CD14-positive monocyte (primary cell): ENCODE data around the gene SAMD5. TPM values are rescaled to one million over a fixed set of nuclear protein-coding genes. Genes with fewer than 3 reads are reported as not detected.
A peak's percentile ranks its signal among the peaks of the same experiment; 100 is the strongest.

Source experiments
- DNase-seq, 3 donors: peaks; one replicate each; pipeline ENCODE4 v3.0.0-alpha.2; 2011 to 2022
- H2AFZ ChIP-seq: 2 replicates; pipeline ENCODE4 v1.6.0; 2012; ENCODE audit warnings: mild to moderate bottlenecking, low read depth, low read length, inconsistent platforms; ENCODE audit not compliant: insufficient read depth, poor library complexity, severe bottlenecking
- H3K27ac ChIP-seq, 2 donors: 1 replicate in 1 of 2; 2 replicates in 1 of 2; pipeline ENCODE4 v1.5.1; 2012 to 2013; ENCODE audit warnings: low read length in 2 of 2, control low read depth in 1 of 2, inconsistent platforms in 1 of 2, low read depth in 1 of 2, mild to moderate bottlenecking in 1 of 2
- H3K27me3 ChIP-seq, 2 donors: one replicate each; pipeline versions ENCODE4 v1.6.0 to v1.6.1; 2011 to 2013; ENCODE audit warnings: low read length in 2 of 2; ENCODE audit not compliant: control insufficient read depth in 2 of 2, insufficient read depth in 2 of 2
- H3K36me3 ChIP-seq, 2 donors: replicated peaks in 1 of 2; 1 replicate in 1 of 2; 2 replicates in 1 of 2; pipeline versions ENCODE4 v1.5.1 to v1.6.1; 2012 to 2013; ENCODE audit warnings: low read length in 2 of 2, control low read depth in 1 of 2, inconsistent platforms in 1 of 2, mild to moderate bottlenecking in 1 of 2; ENCODE audit not compliant: insufficient read depth in 2 of 2, control insufficient read depth in 1 of 2
- H3K4me1 ChIP-seq, 2 donors: 1 replicate in 1 of 2; 2 replicates in 1 of 2; pipeline versions ENCODE4 v1.5.1 to v1.6.1; 2012 to 2013; ENCODE audit warnings: low read length in 2 of 2, control low read depth in 1 of 2, inconsistent platforms in 1 of 2, mild to moderate bottlenecking in 1 of 2, moderate library complexity in 1 of 2; ENCODE audit not compliant: insufficient read depth in 2 of 2, control insufficient read depth in 1 of 2
- H3K4me2 ChIP-seq: replicated peaks from 2 replicates; pipeline ENCODE3; 2012; ENCODE audit warnings: low read length, moderate library complexity, mild to moderate bottlenecking; ENCODE audit not compliant: poor library complexity, severe bottlenecking; ENCODE audit errors: extremely low read depth
- H3K4me3 ChIP-seq, 3 experiments: fragments of 200-600 bp in 1 of 3; sonication (generic) in 1 of 3; replicated peaks in 1 of 3; 1 replicate in 2 of 3; 2 replicates in 1 of 3; pipeline ENCODE4 v1.5.1; 2011 to 2013; ENCODE audit warnings: low read length in 3 of 3, mild to moderate bottlenecking in 3 of 3, control low read depth in 2 of 3, low read depth in 2 of 3, inconsistent platforms in 1 of 3, moderate library complexity in 1 of 3
- H3K79me2 ChIP-seq: 2 replicates; pipeline ENCODE4 v1.6.0; 2012; ENCODE audit warnings: mild to moderate bottlenecking, control low read depth, inconsistent platforms, low read length, moderate library complexity; ENCODE audit not compliant: insufficient read depth
- H3K9ac ChIP-seq: 2 replicates; pipeline ENCODE4 v1.6.0; 2017; ENCODE audit warnings: low read length, mild to moderate bottlenecking; ENCODE audit not compliant: insufficient read depth, poor library complexity, severe bottlenecking
- H3K9me3 ChIP-seq, 2 donors: replicated peaks in 1 of 2; 1 replicate in 1 of 2; 2 replicates in 1 of 2; pipeline versions ENCODE4 v1.5.1 to v1.6.1; 2012 to 2013; ENCODE audit warnings: low read length in 2 of 2, control low read depth in 1 of 2; ENCODE audit not compliant: control insufficient read depth in 1 of 2, insufficient read depth in 1 of 2
- H4K20me1 ChIP-seq: 2 replicates; pipeline ENCODE4 v1.6.0; 2012; ENCODE audit warnings: mild to moderate bottlenecking, low read length, control low read depth, moderate library complexity; ENCODE audit not compliant: insufficient read depth
- H3K27ac Mint-ChIP-seq, 7 donors: one replicate each; pipeline ENCODE4 v1.8.0; 2020; ENCODE audit warnings: mild to moderate bottlenecking in 7 of 7, mixed read lengths in 7 of 7, moderate library complexity in 6 of 7, inconsistent platforms in 2 of 7
- H3K27me3 Mint-ChIP-seq, 3 donors: one replicate each; pipeline ENCODE4 v1.8.0; 2021 to 2022; ENCODE audit warnings: low read depth in 3 of 3, mild to moderate bottlenecking in 3 of 3, mixed read lengths in 3 of 3, moderate library complexity in 3 of 3, inconsistent platforms in 1 of 3
- H3K36me3 Mint-ChIP-seq, 2 donors: one replicate each; pipeline ENCODE4 v1.8.0; 2020; ENCODE audit warnings: mixed read lengths in 2 of 2, inconsistent platforms in 1 of 2, mild to moderate bottlenecking in 1 of 2
- H3K4me1 Mint-ChIP-seq: one replicate; pipeline ENCODE4 v1.8.0; 2020; ENCODE audit warnings: mild to moderate bottlenecking, mixed read lengths
- H3K4me3 Mint-ChIP-seq, 2 donors: one replicate each; pipeline ENCODE4 v1.8.0; 2020; ENCODE audit warnings: mild to moderate bottlenecking in 2 of 2, mixed read lengths in 2 of 2, moderate library complexity in 1 of 2
- H3K9me3 Mint-ChIP-seq, 7 donors: one replicate each; pipeline ENCODE4 v1.8.0; 2020 to 2022; ENCODE audit warnings: mixed read lengths in 7 of 7, mild to moderate bottlenecking in 6 of 7, moderate library complexity in 6 of 7, inconsistent platforms in 2 of 7
- WGBS: methylation state at CpG from one replicate; pipeline ENCODE4 v1.1.5; 2013; ENCODE audit warnings: missing lambda C conversion rate; ENCODE audit not compliant: insufficient coverage; 5-methylcytosine and 5-hydroxymethylcytosine counted together
- intact Hi-C, 2 donors: fragments of 100-400 bp; cut with micrococcal nuclease; formaldehyde crosslinking; loops; one replicate each; pipeline versions ENCODE4 v1.15.0 to v1.15.1; 2023
- polyA plus RNA-seq, 3 donors: library from polyadenylated mRNA; depleted of rRNA in 1 of 3; unstranded in 2 of 3; stranded (reverse) in 1 of 3; fragments of 300-500 nt in 2 of 3; fragments of >200 nt in 1 of 3; fragmentation: Illumina TruSeq in 2 of 3; gene quantifications; 1 replicate in 2 of 3; 2 replicates in 1 of 3; pipeline ENCODE4 v1.2.3, GENCODE V29; 2012 to 2021
- TF ChIP-seq, protein P1 (sequence below): fragments of 200-600 bp; IDR thresholded peaks from one replicate; pipeline ENCODE4 v1.8.0; 2022; ENCODE audit warnings: antibody characterized with exemption, mild to moderate bottlenecking

The SAMD5 gene
- polyA plus RNA-seq, 3 donors = not detected

- no peak for DNase-seq
- H3K9me3 Mint-ChIP-seq = peaks cover 0 to 6% (median 0%) of the 10 kb centered on the region in 7 donors
- H3K27me3 Mint-ChIP-seq = peaks cover 0 to 2% (median 0%) of the 10 kb centered on the region in 3 donors
- H3K4me1 Mint-ChIP-seq = peaks cover 1% of the 10 kb centered on the region
- no peaks in the 10 kb centered on the region for H3K79me2 ChIP-seq
- no peak overlapping the region for H3K27ac ChIP-seq
- peaks cover 0 to 4% of the 10 kb centered on the region in 2 donors for H3K4me1 ChIP-seq
- no peaks in the 10 kb centered on the region for H3K27me3 ChIP-seq
- peaks cover 0 to 3% of the 10 kb centered on the region in 2 donors for H3K9me3 ChIP-seq
- H3K36me3 Mint-ChIP-seq = no peaks in the 10 kb centered on the region
- H3K4me2 ChIP-seq = no peak overlapping the region
- no peak overlapping the region for H3K9ac ChIP-seq
- no CpG with 5 or more reads among the region's 6 CpGs for WGBS
- intact Hi-C loops = no loop called here
- no peaks in the 10 kb centered on the region for H3K36me3 ChIP-seq
- no peaks in the 10 kb centered on the region for H4K20me1 ChIP-seq
- peak overlapping the region in 1 of 7 donors; percentile 12 for H3K27ac Mint-ChIP-seq
- TF ChIP-seq, protein P1, sequence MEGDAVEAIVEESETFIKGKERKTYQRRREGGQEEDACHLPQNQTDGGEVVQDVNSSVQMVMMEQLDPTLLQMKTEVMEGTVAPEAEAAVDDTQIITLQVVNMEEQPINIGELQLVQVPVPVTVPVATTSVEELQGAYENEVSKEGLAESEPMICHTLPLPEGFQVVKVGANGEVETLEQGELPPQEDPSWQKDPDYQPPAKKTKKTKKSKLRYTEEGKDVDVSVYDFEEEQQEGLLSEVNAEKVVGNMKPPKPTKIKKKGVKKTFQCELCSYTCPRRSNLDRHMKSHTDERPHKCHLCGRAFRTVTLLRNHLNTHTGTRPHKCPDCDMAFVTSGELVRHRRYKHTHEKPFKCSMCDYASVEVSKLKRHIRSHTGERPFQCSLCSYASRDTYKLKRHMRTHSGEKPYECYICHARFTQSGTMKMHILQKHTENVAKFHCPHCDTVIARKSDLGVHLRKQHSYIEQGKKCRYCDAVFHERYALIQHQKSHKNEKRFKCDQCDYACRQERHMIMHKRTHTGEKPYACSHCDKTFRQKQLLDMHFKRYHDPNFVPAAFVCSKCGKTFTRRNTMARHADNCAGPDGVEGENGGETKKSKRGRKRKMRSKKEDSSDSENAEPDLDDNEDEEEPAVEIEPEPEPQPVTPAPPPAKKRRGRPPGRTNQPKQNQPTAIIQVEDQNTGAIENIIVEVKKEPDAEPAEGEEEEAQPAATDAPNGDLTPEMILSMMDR = no peak
- no peak overlapping the region for H3K4me3 ChIP-seq
- no peak overlapping the region for H3K4me3 Mint-ChIP-seq
- no peak overlapping the region for H2AFZ ChIP-seq
Observed at GRCh38 chr6:147615659-147616456, 107.4 kb downstream of the SAMD5 start.

DNA sequence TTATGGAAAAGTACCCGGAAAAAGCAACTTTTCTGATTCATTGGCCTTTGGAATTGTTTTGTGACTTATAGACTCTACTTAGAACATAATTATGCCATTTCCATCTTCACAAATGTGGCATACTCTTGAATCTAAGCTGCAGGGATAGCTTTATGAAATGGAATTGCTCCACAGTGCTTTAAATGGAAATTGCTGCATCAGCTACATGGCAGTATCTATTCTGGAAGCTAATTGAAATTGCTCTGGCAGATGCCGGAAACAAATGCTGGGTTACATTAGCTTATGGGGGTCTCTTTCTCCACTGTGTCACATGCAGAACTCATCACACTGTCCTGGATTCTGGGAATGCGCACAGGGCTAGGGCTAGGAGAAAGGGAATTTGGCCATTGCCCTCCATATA lies 108.9 kb downstream of the SAMD5 start:
- WGBS = 100% methylated on average over 1 of the region's 3 CpGs
- Histone ChIP-seq H3K9me3 (peaks cover 0 to 3% of the 10 kb centered on the region in 2 donors), H3K36me3 (no peaks in the 10 kb centered on the region), H3K79me2 (no peaks in the 10 kb centered on the region), H3K9ac (no peak overlapping the region), H3K27ac (no peak overlapping the region), H3K4me2 (no peak overlapping the region), H3K4me3 (no peak overlapping the region), H3K27me3 (no peaks in the 10 kb centered on the region), H3K4me1 (peaks cover 0 to 4% of the 10 kb centered on the region in 2 donors), H2AFZ (no peak overlapping the region), H4K20me1 (no peaks in the 10 kb centered on the region)
- Mint-ChIP-seq H3K36me3 (no peaks in the 10 kb centered on the region), H3K9me3 (peaks cover 0 to 3% (median 0%) of the 10 kb centered on the region in 7 donors), H3K27ac (no peak overlapping the region), H3K4me1 (peaks cover 1% of the 10 kb centered on the region), H3K4me3 (no peak overlapping the region), H3K27me3 (peaks cover 0 to 2% (median 0%) of the 10 kb centered on the region in 3 donors)
- intact Hi-C loops = no loop called here
- TF ChIP-seq, protein P1 = no peak
- DNase-seq = no peak
